ENCODE measurements around the gene PHLPP2. TPM values are rescaled to one million over a fixed set of nuclear protein-coding genes. Genes with fewer than 3 reads are reported as not detected.

Gene PHLPP2
- total RNA-seq, 1 experiment from 2014 or later: 10.5 TPM

- Mint-ChIP-seq H3K27ac (ENCODE audit: low read depth, unreplicated experiment) (no peak overlapping the region), H3K9me3 (ENCODE audit: unreplicated experiment) (no peaks in the 10 kb centered on the region), H3K27me3 (ENCODE audit: insufficient read depth, unreplicated experiment) (no peaks in the 10 kb centered on the region), H3K4me1 (ENCODE audit: insufficient read depth, unreplicated experiment) (no peaks in the 10 kb centered on the region), H3K36me3 (ENCODE audit: insufficient read depth, unreplicated experiment) (peaks cover 6% of the 10 kb centered on the region), H3K4me3 (ENCODE audit: unreplicated experiment) (no peak overlapping the region)
- no peak for TF ChIP-seq CTCF (IDR thresholded peaks at IDR 0.05; ENCODE audit: unreplicated experiment)
- ChIA-PET POLR2A (no interaction called here), CTCF (no interaction called here)
- no TSS peak for BruUV-seq (replicated peaks)
- no peak for DNase-seq (ENCODE audit: unreplicated experiment)
- intact Hi-C loops (cut with micrococcal nuclease): no loop called here
These were observed 87.1 kb downstream of the PHLPP2 start for GRCh38 chr16:71637398-71637797.

- intact Hi-C loops (cut with micrococcal nuclease): no loop called here
- H3K4me3 Mint-ChIP-seq (ENCODE audit: unreplicated experiment): no peak overlapping the region
- H3K27ac Mint-ChIP-seq (ENCODE audit: low read depth, unreplicated experiment): no peak overlapping the region
- no peak for DNase-seq (ENCODE audit: unreplicated experiment)
- H3K9me3 Mint-ChIP-seq (ENCODE audit: unreplicated experiment): no peaks in the 10 kb centered on the region
- peaks cover 6% of the 10 kb centered on the region for H3K36me3 Mint-ChIP-seq (ENCODE audit: insufficient read depth, unreplicated experiment)
- BruUV-seq (replicated peaks): no TSS peak
- H3K4me1 Mint-ChIP-seq (ENCODE audit: insufficient read depth, unreplicated experiment): no peaks in the 10 kb centered on the region
- ChIA-PET POLR2A (no interaction called here), CTCF (no interaction called here)
- no peak for TF ChIP-seq CTCF (IDR thresholded peaks at IDR 0.05; ENCODE audit: unreplicated experiment)
- no peaks in the 10 kb centered on the region for H3K27me3 Mint-ChIP-seq (ENCODE audit: insufficient read depth, unreplicated experiment)
These were observed 88.9 kb downstream of the PHLPP2 start for GRCh38 chr16:71635632-71636031.

- no peak for DNase-seq (ENCODE audit: unreplicated experiment)
- Mint-ChIP-seq H3K27ac (ENCODE audit: low read depth, unreplicated experiment) (no peak overlapping the region), H3K4me3 (ENCODE audit: unreplicated experiment) (no peak overlapping the region), H3K9me3 (ENCODE audit: unreplicated experiment) (no peaks in the 10 kb centered on the region), H3K36me3 (ENCODE audit: insufficient read depth, unreplicated experiment) (no peaks in the 10 kb centered on the region), H3K27me3 (ENCODE audit: insufficient read depth, unreplicated experiment) (no peaks in the 10 kb centered on the region), H3K4me1 (ENCODE audit: insufficient read depth, unreplicated experiment) (no peaks in the 10 kb centered on the region)
- intact Hi-C loops (cut with micrococcal nuclease): no loop called here
- POLR2A ChIA-PET: no interaction called here
- no peak for TF ChIP-seq CTCF (IDR thresholded peaks at IDR 0.05; ENCODE audit: unreplicated experiment)
- CTCF ChIA-PET: interaction anchor here (1.3 kb wide), 1 partner anchor 21 kb away, joined by 6 read pairs; no protein-coding TSS in a partner anchor
- BruUV-seq (replicated peaks): no TSS peak
These were observed 92.7 kb downstream of the PHLPP2 start for GRCh38 chr16:71631776-71632175.

- H3K36me3 Mint-ChIP-seq (ENCODE audit: insufficient read depth, unreplicated experiment): no peaks in the 10 kb centered on the region
- ChIA-PET CTCF (interaction anchor here (0.6 to 1.3 kb wide), 2 partner anchors 13 to 20 kb away, joined by 3 to 6 read pairs; no protein-coding TSS in a partner anchor), POLR2A (interaction anchor here (0.7 kb wide), 1 partner anchor 462 kb away, joined by 3 read pairs; no protein-coding TSS in a partner anchor)
- BruUV-seq (replicated peaks): no TSS peak
- no peak for TF ChIP-seq CTCF (IDR thresholded peaks at IDR 0.05; ENCODE audit: unreplicated experiment)
- no peaks in the 10 kb centered on the region for H3K9me3 Mint-ChIP-seq (ENCODE audit: unreplicated experiment)
- H3K27me3 Mint-ChIP-seq (ENCODE audit: insufficient read depth, unreplicated experiment): no peaks in the 10 kb centered on the region
- no peaks in the 10 kb centered on the region for H3K4me1 Mint-ChIP-seq (ENCODE audit: insufficient read depth, unreplicated experiment)
- DNase-seq (ENCODE audit: unreplicated experiment): no peak
- no peak overlapping the region for H3K27ac Mint-ChIP-seq (ENCODE audit: low read depth, unreplicated experiment)
- intact Hi-C loops (cut with micrococcal nuclease): no loop called here
- H3K4me3 Mint-ChIP-seq (ENCODE audit: unreplicated experiment): no peak overlapping the region
These were observed 93.7 kb downstream of the PHLPP2 start for GRCh38 chr16:71630808-71631207.

Measured in MCF 10A (cell line).